ENCODE measurements around the gene RHD.
"Not testable (repeated sequence)": the region's sequence is repeated elsewhere in the genome, so short reads cannot be mapped to it uniquely, and the experiment has no call there.

The RHD gene

DNA sequence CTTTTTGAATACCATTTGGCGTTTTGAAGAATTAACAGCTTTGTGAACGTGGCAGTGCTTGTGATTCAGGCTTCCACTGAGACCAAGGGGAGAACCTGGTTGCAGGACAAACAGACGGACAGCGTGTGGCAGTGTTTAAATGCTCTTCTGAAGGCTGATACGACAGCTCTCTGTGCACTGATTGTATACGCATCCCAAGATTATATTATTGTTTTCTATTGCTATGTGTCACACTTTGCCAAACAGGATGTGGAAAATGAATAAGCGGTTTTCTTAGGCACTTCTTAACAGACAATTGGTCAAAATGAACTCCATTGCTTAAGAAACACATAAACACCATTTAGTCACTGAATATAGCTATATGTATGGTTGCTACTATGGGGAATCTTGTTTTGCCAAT lies 12.5 kb upstream of the RHD start:
- DNase-seq = not testable (repeated sequence)

- not testable (repeated sequence) for DNase-seq
Measured at GRCh38 chr1:25260336-25260735, 12.0 kb upstream of the RHD start.

DNA sequence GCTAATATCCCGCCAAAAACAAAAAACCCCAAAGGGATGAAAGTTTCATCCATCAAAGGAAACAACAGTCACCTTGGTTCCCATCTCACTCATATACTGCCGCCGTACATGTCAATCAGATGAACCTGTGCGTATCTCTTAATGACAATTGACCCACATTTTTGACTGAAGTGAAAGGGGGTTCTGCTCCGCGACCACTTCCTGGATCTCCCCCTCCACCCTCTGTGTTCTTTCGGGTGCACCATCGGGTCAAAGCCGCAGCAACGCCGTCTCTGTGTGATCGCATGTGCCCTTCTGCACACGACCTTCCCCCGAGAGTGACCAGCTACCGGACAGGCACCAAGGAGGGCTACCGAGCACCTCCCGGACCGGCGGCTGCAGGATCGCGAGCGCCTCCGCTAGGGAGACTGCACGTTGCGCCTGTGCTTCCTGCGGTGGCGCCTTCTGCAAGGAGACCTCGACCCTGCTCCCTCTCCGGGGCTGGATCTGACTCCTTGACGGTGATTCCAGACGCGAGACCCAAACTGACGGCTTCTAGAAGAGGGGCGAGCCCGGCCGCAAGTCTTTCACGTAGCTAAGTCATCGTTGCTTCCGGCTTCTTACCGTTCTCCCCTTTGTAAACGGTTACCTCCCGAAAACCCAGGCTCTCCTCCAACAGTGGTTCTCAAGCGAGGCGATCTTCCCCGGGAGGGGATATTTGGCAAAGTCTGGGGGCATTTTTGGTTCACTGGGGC lies 5.6 kb upstream of the RHD start:
- DNase-seq = not testable (repeated sequence)

- DNase-seq = peak; percentile 89
Measured at GRCh38 chr1:25267288-25268142, 4.8 kb upstream of the RHD start.

- not testable (repeated sequence) for DNase-seq
Measured at GRCh38 chr1:25268143-25268760, 4.1 kb upstream of the RHD start.

- DNase-seq = not testable (repeated sequence)
Measured at GRCh38 chr1:25275648-25276047, 3.3 kb downstream of the RHD start.

DNA sequence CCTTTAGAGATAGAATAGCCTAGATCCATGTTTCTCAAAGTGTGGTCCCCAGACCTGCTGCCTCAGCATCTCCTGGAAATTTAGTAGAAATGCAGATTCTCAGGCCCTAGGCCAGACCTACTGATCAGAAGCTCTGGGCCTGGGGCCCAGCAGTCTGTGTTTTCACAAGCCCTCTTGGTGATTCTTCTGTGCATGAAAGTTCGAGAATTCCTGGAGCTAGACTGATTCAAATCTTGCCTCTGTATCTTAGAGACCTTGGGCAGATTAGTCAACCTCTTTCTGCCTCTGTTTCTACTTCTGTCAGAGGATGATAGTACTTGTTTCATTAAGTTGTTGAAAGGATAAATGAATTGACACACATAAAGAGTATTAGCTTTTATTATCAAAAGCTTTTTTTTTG lies 5.0 kb downstream of the RHD start:
- DNase-seq = not testable (repeated sequence)

GRCh38 chr1:25278358-25278757 lies 6.0 kb downstream of the RHD start:
- DNase-seq = not testable (repeated sequence)

DNA sequence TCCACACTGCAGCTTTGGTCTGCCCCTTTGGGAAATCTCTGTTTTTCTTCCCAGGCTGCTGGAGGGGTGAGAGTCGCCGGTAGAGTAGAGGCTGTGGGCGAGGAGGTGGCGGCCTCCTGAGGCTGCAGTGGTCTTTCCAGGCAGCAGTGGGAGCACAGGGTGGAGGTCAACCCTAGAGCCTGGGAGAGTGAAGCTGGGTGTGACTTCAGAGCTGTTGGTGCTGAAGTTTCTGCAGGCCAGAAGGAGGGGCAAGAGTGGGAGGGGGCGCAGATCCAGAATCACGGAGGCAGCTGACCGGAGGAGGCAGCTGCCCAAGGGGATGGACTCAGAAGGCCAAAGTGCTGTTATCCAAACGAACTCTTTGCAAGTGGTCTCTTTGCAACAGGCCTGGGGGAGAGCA lies 6.5 kb downstream of the RHD start:
- not testable (repeated sequence) for DNase-seq

GRCh38 chr1:25279693-25280111 lies 7.4 kb downstream of the RHD start:
- DNase-seq = not testable (repeated sequence)

DNA sequence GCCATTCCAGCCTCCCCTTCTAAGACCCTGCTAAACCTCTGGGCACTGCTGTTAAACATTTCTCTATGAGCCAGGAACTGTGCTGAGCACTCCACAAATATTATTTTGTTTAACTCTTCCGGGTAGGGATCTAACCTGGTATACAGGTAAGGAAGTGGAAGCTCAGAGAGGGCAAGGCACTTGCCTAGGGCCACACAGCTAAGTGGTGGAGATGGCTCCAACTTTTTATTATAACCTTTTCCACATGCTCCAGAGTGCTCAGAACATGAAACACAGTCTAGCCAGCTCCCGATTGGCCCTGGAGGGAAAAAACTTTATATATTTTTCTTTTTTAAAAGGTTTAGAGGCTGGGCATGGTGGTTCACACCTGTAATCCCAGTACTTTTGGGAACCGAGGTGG lies 13.6 kb downstream of the RHD start:
- not testable (repeated sequence) for DNase-seq

- not testable (repeated sequence) for DNase-seq
Measured at GRCh38 chr1:25287164-25287563, 14.9 kb downstream of the RHD start.

DNA sequence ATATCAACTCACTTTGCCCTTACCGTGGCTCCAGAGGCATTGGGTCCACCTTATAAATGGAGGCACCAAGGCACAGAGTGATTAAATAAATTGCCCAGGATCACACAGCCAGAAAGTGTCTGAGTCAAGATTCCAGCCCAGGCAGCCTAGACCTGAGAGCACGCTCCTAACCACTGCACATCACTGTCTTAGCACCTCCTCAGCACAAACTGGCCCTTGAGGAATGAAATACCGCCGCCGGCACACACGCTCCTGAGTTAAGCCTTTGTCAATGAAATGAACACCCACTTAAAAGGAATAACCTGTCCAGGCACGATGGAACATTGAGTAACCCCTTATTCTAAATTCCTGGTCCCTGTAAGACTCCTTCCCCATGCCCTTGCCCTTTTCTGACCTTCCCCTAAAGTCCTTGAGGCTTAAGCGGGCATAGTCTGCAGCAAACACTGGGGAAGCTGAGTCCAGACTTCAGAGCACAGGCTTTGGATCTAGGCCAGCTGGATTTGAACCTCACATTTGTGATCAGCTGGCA lies 16.3 kb downstream of the RHD start:
- DNase-seq = not testable (repeated sequence)

- not testable (repeated sequence) for DNase-seq
Measured at GRCh38 chr1:25290043-25290442, 17.7 kb downstream of the RHD start.

- not testable (repeated sequence) for DNase-seq
Measured at GRCh38 chr1:25293426-25293825, 21.1 kb downstream of the RHD start.

GRCh38 chr1:25294889-25295826 lies 22.8 kb downstream of the RHD start:
- not testable (repeated sequence) for DNase-seq

- not testable (repeated sequence) for DNase-seq
Measured at GRCh38 chr1:25296501-25296900, 24.2 kb downstream of the RHD start.

DNA sequence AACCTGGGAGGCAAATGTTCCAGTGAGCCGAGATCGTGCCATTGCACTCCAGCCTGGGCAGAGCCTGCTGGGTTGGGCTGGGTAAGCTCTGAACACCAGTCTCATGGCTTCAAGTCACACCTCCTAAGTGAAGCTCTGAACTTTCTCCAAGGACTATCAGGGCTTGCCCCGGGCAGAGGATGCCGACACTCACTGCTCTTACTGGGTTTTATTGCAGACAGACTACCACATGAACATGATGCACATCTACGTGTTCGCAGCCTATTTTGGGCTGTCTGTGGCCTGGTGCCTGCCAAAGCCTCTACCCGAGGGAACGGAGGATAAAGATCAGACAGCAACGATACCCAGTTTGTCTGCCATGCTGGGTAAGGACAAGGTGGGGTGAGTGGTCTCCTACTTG lies 28.4 kb downstream of the RHD start:
- DNase-seq = not testable (repeated sequence)

GRCh38 chr1:25302330-25302729 lies 30.0 kb downstream of the RHD start:
- not testable (repeated sequence) for DNase-seq

GRCh38 chr1:25304936-25305335 lies 32.6 kb downstream of the RHD start:
- DNase-seq = not testable (repeated sequence)

DNA sequence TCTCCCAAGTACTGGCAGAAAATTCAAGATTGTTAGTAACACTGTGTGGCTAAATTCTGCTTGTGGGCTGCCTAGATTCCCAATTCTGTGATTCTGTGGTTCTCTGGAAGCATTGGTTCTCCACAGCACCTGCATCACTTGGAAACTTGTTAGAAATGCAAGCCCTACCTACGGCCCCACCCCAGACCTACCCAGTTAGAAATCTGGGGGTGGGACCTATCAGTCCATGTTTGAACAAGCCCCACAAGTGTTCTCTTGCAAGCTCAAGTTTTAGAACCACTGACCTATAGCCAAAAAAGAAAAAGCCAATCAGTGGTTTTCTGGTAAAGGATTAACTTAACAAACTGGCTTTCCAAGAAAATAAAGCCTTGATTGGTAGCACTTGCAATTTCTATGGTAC lies 35.9 kb downstream of the RHD start:
- not testable (repeated sequence) for DNase-seq

- not testable (repeated sequence) for DNase-seq
Measured at GRCh38 chr1:25309085-25309484, 36.8 kb downstream of the RHD start.
